HepG2 (cell line): ENCODE results near the gene PLXNC1. TPM values are rescaled to one million over a fixed set of nuclear protein-coding genes. Genes with fewer than 3 reads are reported as not detected.

ENCODE experiments used
- ATAC-seq: fragments of 200-7000 bp; cut with Tn5 transposase; 3 replicates; pipeline ENCODE4 v1.9.1; 2020; ENCODE audit warnings: mild to moderate bottlenecking, moderate library complexity
- BruUV-seq: library from RNA; stranded (reverse); fragments of 400-500 nt; replicated peaks from 2 replicates; lab custom pipeline; 2021; lab: Mats Ljungman, UMichigan
- CTCF ChIA-PET: fragments of 300-600 bp; formaldehyde crosslinking; extraction: SDS; loops from one replicate; lab custom pipeline; 2021; ENCODE audit warnings: low total read pairs, inconsistent platforms, low intra/inter-chr PET ratio; lab: Yijun Ruan, JAX
- POLR2A ChIA-PET: fragments of 350-600 bp; sonication (Branson Sonifier 250); formaldehyde crosslinking; loops from one replicate; lab custom pipeline; 2020; ENCODE audit warnings: antibody characterized with exemption, inconsistent platforms; lab: Yijun Ruan, JAX
- DNase-seq: peaks from one replicate; pipeline ENCODE4 v3.0.0-alpha.2; 2015; ENCODE audit warnings: low spot score
- FAIRE-seq: peaks from 3 replicates; lab custom pipeline; 2011; peaks lifted over from hg19 to GRCh38; lab: Jason Lieb, UNC
- H2AFZ ChIP-seq: one replicate; pipeline ENCODE4 v1.6.1; 2011; ENCODE audit warnings: low read length, inconsistent platforms
- H3K27ac ChIP-seq: fragments of 300-600 bp; 3 replicates; pipeline ENCODE4 v1.8.0; 2011; ENCODE audit warnings: mixed run types, mild to moderate bottlenecking, mixed read lengths, low read length, inconsistent platforms; ENCODE audit not compliant: insufficient read depth; ENCODE audit errors: extremely low read length
- H3K27me3 ChIP-seq, 2 experiments: fragments of 200-600 bp in 1 of 2; 2 replicates in 1 of 2; 3 replicates in 1 of 2; pipeline versions ENCODE4 v1.6.0 to v1.8.0; 2011; ENCODE audit warnings: low read length in 2 of 2, mild to moderate bottlenecking in 2 of 2, moderate library complexity in 2 of 2, inconsistent platforms in 1 of 2; ENCODE audit not compliant: insufficient read depth in 2 of 2, control insufficient read depth in 1 of 2
- H3K36me3 ChIP-seq, 2 experiments: fragments of 200-600 bp in 1 of 2; replicated peaks in 1 of 2; 2 replicates in 1 of 2; 3 replicates in 1 of 2; pipeline versions ENCODE4 v1.5.1 to v1.8.0; 2011; ENCODE audit warnings: low read length in 2 of 2, inconsistent platforms in 1 of 2; ENCODE audit not compliant: insufficient read depth in 2 of 2, control insufficient read depth in 1 of 2
- H3K4me1 ChIP-seq: 2 replicates; pipeline ENCODE4 v1.5.1; 2012; ENCODE audit warnings: low read length, inconsistent platforms; ENCODE audit not compliant: insufficient read depth
- H3K4me2 ChIP-seq: 2 replicates; pipeline ENCODE4 v1.6.0; 2011; ENCODE audit warnings: low read depth, low read length, inconsistent platforms
- H3K4me3 ChIP-seq, 3 experiments: fragments of 200-600 bp in 1 of 3; sonication (generic), shearing (Covaris generic) in 1 of 3; replicated peaks in 1 of 3; 2 replicates each; pipeline ENCODE4 v1.5.1; 2011 to 2016; ENCODE audit warnings: low read length in 3 of 3, inconsistent platforms in 2 of 3, low read depth in 2 of 3, mild to moderate bottlenecking in 2 of 3, control low read depth in 1 of 3, mixed read lengths in 1 of 3; ENCODE audit not compliant: insufficient read depth in 1 of 3
- H3K79me2 ChIP-seq: one replicate; pipeline ENCODE4 v1.6.1; 2011; ENCODE audit warnings: low read length, inconsistent platforms; ENCODE audit not compliant: insufficient read depth
- H3K9ac ChIP-seq: 2 replicates; pipeline ENCODE4 v1.6.0; 2011; ENCODE audit warnings: mild to moderate bottlenecking, low read depth, low read length, inconsistent platforms; ENCODE audit not compliant: insufficient read depth
- H3K9me3 ChIP-seq: 2 replicates; pipeline ENCODE4 v1.5.1; 2012; ENCODE audit warnings: mild to moderate bottlenecking, low read length
- H4K20me1 ChIP-seq: 2 replicates; pipeline ENCODE4 v1.6.0; 2011; ENCODE audit warnings: inconsistent platforms, mild to moderate bottlenecking, low read length, moderate library complexity; ENCODE audit not compliant: insufficient read depth
- CBX2 ChIP-seq, 2 experiments: fragments of 200-600 bp in 1 of 2; sonication (generic); formaldehyde crosslinking in 1 of 2; IDR thresholded peaks; 2 replicates each; pipeline versions ENCODE4 v1.7.0 to v1.8.1; 2018 to 2022; ENCODE audit warnings: low read depth in 2 of 2, low read length in 1 of 2, mild to moderate bottlenecking in 1 of 2, missing genetic modification reagents in 1 of 2
- CHCHD3 ChIP-seq: sonication (generic); formaldehyde crosslinking; IDR thresholded peaks from 2 replicates; pipeline ENCODE4 v1.8.0; 2022; ENCODE audit warnings: mild to moderate bottlenecking, missing genetic modification reagents, moderate library complexity
- FOXM1 ChIP-seq: sonication (generic); formaldehyde crosslinking; IDR thresholded peaks from 2 replicates; pipeline ENCODE4 v1.5.0; 2020; ENCODE audit warnings: missing genetic modification reagents
- HNRNPK ChIP-seq: fragments of 200-400 bp; formaldehyde crosslinking; IDR thresholded peaks from 2 replicates; pipeline ENCODE4 v1.6.1; 2018; ENCODE audit warnings: low read length, low read depth, moderate library complexity, mild to moderate bottlenecking; ENCODE audit not compliant: poor library complexity, severe bottlenecking
- HOXA5 ChIP-seq: sonication (generic); formaldehyde crosslinking; IDR thresholded peaks from 2 replicates; pipeline ENCODE4 v1.4.0; 2020; ENCODE audit warnings: missing genetic modification reagents
- IKZF5 ChIP-seq: IDR thresholded peaks from 2 replicates; pipeline ENCODE4 v1.6.1; 2018; ENCODE audit warnings: missing genetic modification reagents, mild to moderate bottlenecking, missing compliant biosample characterization
- TAF15 ChIP-seq: fragments of 200-400 bp; formaldehyde crosslinking; IDR thresholded peaks from one replicate; pipeline ENCODE4 v1.6.1; 2018; ENCODE audit warnings: mild to moderate bottlenecking, low read depth, low read length; ENCODE audit not compliant: poor library complexity, severe bottlenecking
- TOPORS ChIP-seq: sonication (generic); formaldehyde crosslinking; IDR thresholded peaks from 2 replicates; pipeline ENCODE4 v1.8.0; 2023; ENCODE audit warnings: mild to moderate bottlenecking, missing genetic modification reagents
- ZMAT3 ChIP-seq: sonication (generic); formaldehyde crosslinking; conservative IDR thresholded peaks from 2 replicates; pipeline ENCODE4 v1.7.0; 2021; ENCODE audit warnings: missing genetic modification reagents
- ZNF777 ChIP-seq: sonication (generic); formaldehyde crosslinking; IDR thresholded peaks from 2 replicates; pipeline ENCODE4 v1.4.0; 2020; ENCODE audit warnings: missing genetic modification reagents
- WGBS: methylation state at CpG from one replicate; pipeline ENCODE4 v1.1.6; 2017; ENCODE audit warnings: low lambda C conversion rate; 5-methylcytosine and 5-hydroxymethylcytosine counted together
- in situ Hi-C: cut with HindIII; loops from 2 replicates; pipeline ENCODE4 v1.10.0; 2017; ENCODE audit warnings: low pct_unique_long_range_greater_than_20kb; ENCODE audit not compliant: extremely low pct_ligation_motif_present
- intact Hi-C: fragments of 100-400 bp; cut with micrococcal nuclease; formaldehyde crosslinking; loops from one replicate; pipeline ENCODE4 v1.10.0; 2022; ENCODE audit not compliant: unreplicated experiment
- polyA plus RNA-seq, 8 experiments: library from polyadenylated mRNA; depleted of rRNA in 3 of 8; stranded (reverse) in 7 of 8; unstranded in 1 of 8; fragments of >200 nt; fragmentation: Illumina TruSeq in 4 of 8; extraction: Trizol in 4 of 8; gene quantifications; 2 replicates each; pipeline versions ENCODE4 v1.2.1 to v1.2.3, GENCODE V29; 2011 to 2016; ENCODE audit warnings: low read depth in 4 of 8, missing spikeins in 1 of 8, mixed read lengths in 1 of 8; ENCODE audit not compliant: insufficient read depth in 1 of 8
- total RNA-seq, 5 experiments: library from RNA; depleted of rRNA; stranded (reverse); fragments of >200 nt; fragmentation: Illumina TruSeq; extraction: Trizol; gene quantifications; 2 replicates each; pipeline ENCODE4 v1.2.3, GENCODE V29; 2016; ENCODE audit warnings: low read depth in 1 of 5
- TF ChIP-seq, protein P1 (sequence below): sonication (generic); formaldehyde crosslinking; IDR thresholded peaks from 2 replicates; pipeline ENCODE4 v1.4.0; 2020; ENCODE audit warnings: missing genetic modification reagents
- TF ChIP-seq, protein P2 (sequence below): sonication (generic); formaldehyde crosslinking; conservative IDR thresholded peaks from 2 replicates; pipeline ENCODE4 v1.8.0; 2022; ENCODE audit warnings: missing genetic modification reagents

PLXNC1 gene
- total and polyA plus RNA-seq, 2 of the 13 experiments (the other 11 are each of a cell fraction or from before 2014, with no cell fraction given), result 6.6 to 11.2 TPM

DNA sequence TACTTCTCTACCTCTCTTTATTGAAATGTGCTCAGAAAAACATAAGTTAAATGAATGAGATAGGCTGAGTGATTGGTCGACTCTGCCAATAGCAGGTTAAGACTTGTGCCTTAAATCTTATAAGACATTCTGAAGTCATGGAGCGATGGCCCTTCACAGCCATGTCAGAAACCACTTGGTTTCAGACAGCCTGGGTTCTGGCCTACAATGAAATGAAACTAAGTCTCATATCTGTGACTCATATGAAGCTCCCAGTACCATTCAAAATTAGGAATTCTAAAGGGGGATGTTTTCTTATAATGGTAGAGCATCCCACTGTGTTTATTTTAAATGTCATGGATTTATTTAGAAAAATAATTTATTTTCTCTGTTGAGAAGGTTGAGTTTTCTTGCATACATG lies 42.6 kb downstream of the PLXNC1 start:
- H3K4me2 ChIP-seq, result no peak overlapping the region
- no peak for DNase-seq
- 92% methylated on average over 2 of the region's 2 CpGs for WGBS
- no TSS peak for BruUV-seq
- H3K4me1 ChIP-seq, result no peaks in the 10 kb centered on the region
- H3K27ac ChIP-seq, result no peak overlapping the region
- in situ Hi-C loops, result no loop called here
- TF ChIP-seq HNRNPK (no peak), CBX2 (IDR thresholded peaks at IDR 0.05; ENCODE audit: low read depth, low read length) (no peak), CBX2 (CRISPR knock-in tag; IDR thresholded peaks at IDR 0.05; ENCODE audit: low read depth) (no peak), ZNF777 (CRISPR knock-in tag) (no peak), TAF15 (no peak), CHCHD3 (CRISPR knock-in tag) (no peak)
- TF ChIP-seq, protein P1, sequence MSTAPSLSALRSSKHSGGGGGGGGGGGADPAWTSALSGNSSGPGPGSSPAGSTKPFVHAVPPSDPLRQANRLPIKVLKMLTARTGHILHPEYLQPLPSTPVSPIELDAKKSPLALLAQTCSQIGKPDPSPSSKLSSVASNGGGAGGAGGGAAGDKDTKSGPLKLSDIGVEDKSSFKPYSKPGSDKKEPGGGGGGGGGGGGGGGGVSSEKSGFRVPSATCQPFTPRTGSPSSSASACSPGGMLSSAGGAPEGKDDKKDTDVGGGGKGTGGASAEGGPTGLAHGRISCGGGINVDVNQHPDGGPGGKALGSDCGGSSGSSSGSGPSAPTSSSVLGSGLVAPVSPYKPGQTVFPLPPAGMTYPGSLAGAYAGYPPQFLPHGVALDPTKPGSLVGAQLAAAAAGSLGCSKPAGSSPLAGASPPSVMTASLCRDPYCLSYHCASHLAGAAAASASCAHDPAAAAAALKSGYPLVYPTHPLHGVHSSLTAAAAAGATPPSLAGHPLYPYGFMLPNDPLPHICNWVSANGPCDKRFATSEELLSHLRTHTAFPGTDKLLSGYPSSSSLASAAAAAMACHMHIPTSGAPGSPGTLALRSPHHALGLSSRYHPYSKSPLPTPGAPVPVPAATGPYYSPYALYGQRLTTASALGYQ (CRISPR knock-in tag), result no peak
- H3K9ac ChIP-seq, result no peak overlapping the region
- no peaks in the 10 kb centered on the region for H3K9me3 ChIP-seq
- FAIRE-seq, result no peak
- no peak overlapping the region for H3K4me3 ChIP-seq
- CTCF ChIA-PET, result no interaction called here
- H3K27me3 ChIP-seq, result no peaks in the 10 kb centered on the region
- ATAC-seq, result no peak
- intact Hi-C loops, result no loop called here
- H3K79me2 ChIP-seq, result no peaks in the 10 kb centered on the region
- POLR2A ChIA-PET, result no interaction called here
- H4K20me1 ChIP-seq, result no peaks in the 10 kb centered on the region
- no peak overlapping the region for H2AFZ ChIP-seq
- H3K36me3 ChIP-seq, result peaks cover 7 to 9% of the 10 kb centered on the region in 2 experiments; a peak in 3 of 5 replicates

GRCh38 chr12:94191811-94192210 lies 43.4 kb downstream of the PLXNC1 start:
- no peak for FAIRE-seq
- no peak for TF ChIP-seq TOPORS (CRISPR knock-in tag)
- no peak for TF ChIP-seq FOXM1 (CRISPR knock-in tag)
- TF ChIP-seq, protein P2, sequence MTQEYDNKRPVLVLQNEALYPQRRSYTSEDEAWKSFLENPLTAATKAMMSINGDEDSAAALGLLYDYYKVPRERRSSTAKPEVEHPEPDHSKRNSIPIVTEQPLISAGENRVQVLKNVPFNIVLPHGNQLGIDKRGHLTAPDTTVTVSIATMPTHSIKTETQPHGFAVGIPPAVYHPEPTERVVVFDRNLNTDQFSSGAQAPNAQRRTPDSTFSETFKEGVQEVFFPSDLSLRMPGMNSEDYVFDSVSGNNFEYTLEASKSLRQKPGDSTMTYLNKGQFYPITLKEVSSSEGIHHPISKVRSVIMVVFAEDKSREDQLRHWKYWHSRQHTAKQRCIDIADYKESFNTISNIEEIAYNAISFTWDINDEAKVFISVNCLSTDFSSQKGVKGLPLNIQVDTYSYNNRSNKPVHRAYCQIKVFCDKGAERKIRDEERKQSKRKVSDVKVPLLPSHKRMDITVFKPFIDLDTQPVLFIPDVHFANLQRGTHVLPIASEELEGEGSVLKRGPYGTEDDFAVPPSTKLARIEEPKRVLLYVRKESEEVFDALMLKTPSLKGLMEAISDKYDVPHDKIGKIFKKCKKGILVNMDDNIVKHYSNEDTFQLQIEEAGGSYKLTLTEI, result no peak
- TF ChIP-seq IKZF5, result no peak
- no peak for TF ChIP-seq ZNF777 (CRISPR knock-in tag)
- TF ChIP-seq HOXA5 (CRISPR knock-in tag), result no peak
- no peak for TF ChIP-seq ZMAT3 (CRISPR knock-in tag)

More at GRCh38 chr12:94191811-94192210, 43.4 kb downstream of the PLXNC1 start:
- BruUV-seq, result no TSS peak
- POLR2A ChIA-PET, result interaction anchor here (1.6 kb wide), 1 partner anchor 41 kb away, joined by 6 read pairs; no protein-coding TSS in a partner anchor
- Histone ChIP-seq H3K4me3 (no peak overlapping the region), H3K4me2 (no peak overlapping the region), H3K79me2 (no peaks in the 10 kb centered on the region), H3K36me3 (peaks cover 3 to 6% of the 10 kb centered on the region in 2 experiments; a peak in 3 of 5 replicates), H3K27ac (no peak overlapping the region), H3K9me3 (no peaks in the 10 kb centered on the region), H2AFZ (no peak overlapping the region), H3K27me3 (no peaks in the 10 kb centered on the region), H3K9ac (no peak overlapping the region), H4K20me1 (no peaks in the 10 kb centered on the region), H3K4me1 (no peaks in the 10 kb centered on the region)
- ATAC-seq, result no peak
- DNase-seq, result no peak
- WGBS, result 100% methylated on average over 1 of the region's 1 CpG
- intact Hi-C loops (no loop called here), in situ Hi-C loops (no loop called here)
- CTCF ChIA-PET, result no interaction called here
